ENCODE measurements around the gene SMPDL3A.

The SMPDL3A gene

DNA sequence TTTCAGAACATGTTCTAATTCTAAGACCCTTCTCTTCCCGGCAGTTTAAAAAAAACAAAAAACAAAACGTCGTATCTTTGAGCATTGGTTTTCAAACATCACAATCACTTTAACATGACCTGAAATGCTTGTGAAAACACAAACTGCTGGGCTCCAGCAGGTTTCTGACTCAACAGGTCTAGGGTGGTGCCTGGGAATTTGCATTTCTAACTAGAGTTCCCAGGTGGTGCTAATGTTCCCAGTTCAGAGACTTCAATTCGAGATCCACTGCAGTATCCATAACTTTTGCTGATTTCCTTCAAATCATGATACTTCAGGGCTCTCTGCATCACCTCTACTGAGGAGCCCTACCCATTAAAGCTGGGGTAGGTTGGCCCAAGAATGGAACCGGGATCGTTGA is 850 bp upstream of the SMPDL3A start:
- H3K4me3 ChIP-seq (ENCODE audit: low read depth, low read length): no peak overlapping the region; the same call in 1 of the 2 replicates
- TF ChIP-seq, protein P1, sequence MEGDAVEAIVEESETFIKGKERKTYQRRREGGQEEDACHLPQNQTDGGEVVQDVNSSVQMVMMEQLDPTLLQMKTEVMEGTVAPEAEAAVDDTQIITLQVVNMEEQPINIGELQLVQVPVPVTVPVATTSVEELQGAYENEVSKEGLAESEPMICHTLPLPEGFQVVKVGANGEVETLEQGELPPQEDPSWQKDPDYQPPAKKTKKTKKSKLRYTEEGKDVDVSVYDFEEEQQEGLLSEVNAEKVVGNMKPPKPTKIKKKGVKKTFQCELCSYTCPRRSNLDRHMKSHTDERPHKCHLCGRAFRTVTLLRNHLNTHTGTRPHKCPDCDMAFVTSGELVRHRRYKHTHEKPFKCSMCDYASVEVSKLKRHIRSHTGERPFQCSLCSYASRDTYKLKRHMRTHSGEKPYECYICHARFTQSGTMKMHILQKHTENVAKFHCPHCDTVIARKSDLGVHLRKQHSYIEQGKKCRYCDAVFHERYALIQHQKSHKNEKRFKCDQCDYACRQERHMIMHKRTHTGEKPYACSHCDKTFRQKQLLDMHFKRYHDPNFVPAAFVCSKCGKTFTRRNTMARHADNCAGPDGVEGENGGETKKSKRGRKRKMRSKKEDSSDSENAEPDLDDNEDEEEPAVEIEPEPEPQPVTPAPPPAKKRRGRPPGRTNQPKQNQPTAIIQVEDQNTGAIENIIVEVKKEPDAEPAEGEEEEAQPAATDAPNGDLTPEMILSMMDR (IDR thresholded peaks at IDR 0.05; ENCODE audit: low read depth, low read length): no peak

DNA sequence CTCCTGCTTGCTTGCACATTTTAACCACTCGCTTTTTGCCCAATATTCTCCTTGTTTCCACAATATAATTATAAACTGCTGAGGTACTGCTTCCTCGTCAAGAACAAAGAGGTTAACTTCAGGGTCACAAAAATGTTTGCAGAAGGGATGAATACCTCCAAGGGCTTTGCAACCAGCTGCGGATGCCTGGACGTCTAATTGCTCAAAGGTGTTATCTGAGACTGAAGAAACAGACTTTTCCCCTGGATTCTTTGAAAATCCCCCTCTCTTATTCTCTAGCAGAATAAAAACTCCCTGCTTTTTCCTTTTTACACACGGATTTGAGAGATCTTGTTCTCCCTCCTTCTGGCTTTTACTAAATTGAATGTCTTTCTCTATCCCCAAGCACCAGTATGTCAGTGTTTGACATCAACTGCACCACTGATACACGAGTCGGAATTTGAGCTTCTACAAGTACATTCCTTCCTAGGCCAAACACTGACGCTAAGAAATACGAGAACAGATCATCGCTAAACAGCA is 336 bp upstream of the SMPDL3A start:
- peak overlapping the region; percentile 61 for H3K4me3 ChIP-seq (ENCODE audit: low read depth, low read length)
- TF ChIP-seq, protein P1 (IDR thresholded peaks at IDR 0.05; ENCODE audit: low read depth, low read length): no peak

DNA sequence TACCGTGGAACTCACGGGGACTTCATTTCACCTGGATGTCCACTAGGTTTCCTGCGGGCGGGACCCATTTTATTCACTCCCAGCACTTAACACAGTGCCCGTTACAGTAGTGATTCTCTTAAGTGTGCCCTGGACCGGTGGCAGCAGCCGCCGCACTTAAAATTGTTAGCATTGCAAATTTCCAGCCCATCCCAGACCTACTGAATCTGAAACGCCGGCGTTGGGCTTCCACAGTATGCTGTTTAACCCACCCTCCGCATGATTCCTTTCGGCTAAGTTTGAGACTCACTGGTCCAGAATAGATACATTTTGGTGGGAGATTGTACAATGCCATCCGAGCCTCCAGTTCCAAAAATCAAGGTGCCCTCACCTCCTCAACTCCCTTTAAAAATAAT is 967 bp downstream of the SMPDL3A start:
- TF ChIP-seq, protein P1 (IDR thresholded peaks at IDR 0.05; ENCODE audit: low read depth, low read length): no peak
- peak overlapping the region; percentile 61 for H3K4me3 ChIP-seq (ENCODE audit: low read depth, low read length)

DNA sequence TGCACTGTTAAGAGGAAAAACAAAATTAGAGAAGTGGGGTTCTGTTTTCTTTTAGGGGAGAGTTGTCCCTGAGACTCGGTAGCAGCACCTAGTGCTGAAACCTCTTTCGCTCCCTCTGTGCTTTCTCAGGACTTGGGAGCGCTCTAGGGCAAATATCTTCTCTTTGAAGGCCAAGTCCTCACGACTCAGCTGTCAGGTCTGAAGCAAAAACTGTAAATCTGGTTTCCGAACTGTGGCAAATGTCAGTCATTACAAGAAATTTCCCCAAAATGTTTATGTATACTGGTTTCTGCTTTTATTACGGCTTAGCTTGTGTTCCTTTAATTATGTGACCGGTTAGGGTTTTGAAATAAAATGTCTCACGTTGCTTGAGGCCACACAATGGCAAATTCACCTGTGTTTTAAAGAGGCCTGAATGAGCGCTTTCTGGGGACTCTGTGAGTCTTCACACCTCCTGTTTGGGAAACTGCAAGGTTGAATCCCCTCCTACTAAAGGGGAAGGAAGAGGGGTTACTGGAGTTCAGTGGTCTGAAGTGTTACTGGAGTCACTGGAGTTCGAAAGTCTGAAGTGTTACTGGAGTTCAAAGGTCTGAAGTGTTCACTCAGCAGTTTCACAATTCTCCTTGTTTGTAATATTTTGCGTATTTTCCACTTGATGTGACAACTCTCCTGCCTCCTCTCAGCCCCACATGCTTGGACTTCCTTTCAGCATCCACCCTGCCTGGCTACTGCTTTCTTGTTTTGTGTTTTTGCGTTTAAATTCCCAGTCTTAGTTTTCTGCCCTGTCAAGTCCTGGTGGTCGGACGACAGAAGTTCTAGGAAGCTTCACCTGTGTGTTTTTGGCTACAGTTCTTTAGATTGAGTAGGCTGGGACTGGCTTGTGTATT is 1.6 kb downstream of the SMPDL3A start:
- H3K4me3 ChIP-seq (ENCODE audit: low read depth, low read length): peak overlapping the region; percentile 61
- TF ChIP-seq, protein P1 (IDR thresholded peaks at IDR 0.05; ENCODE audit: low read depth, low read length): no peak

DNA sequence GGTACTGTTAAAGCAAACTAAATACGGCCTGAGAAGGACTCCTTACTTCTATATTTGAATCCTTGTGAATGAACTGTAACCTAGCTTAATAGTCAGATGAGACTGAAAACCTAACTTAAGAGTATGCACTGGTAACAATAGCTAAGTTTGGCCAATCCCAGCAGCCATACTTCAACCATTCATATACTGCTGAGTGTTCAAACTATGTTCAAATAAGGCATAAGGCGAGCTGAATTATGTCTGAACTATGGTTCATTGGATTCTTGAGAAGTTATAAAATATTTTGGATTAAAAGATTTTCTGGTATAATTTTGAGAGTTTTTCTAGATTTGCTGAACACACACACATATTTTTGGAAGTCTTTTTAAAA is 2.2 kb downstream of the SMPDL3A start:
- TF ChIP-seq, protein P1 (IDR thresholded peaks at IDR 0.05; ENCODE audit: low read depth, low read length): no peak
- H3K4me3 ChIP-seq (ENCODE audit: low read depth, low read length): peak overlapping the region; percentile 61

DNA sequence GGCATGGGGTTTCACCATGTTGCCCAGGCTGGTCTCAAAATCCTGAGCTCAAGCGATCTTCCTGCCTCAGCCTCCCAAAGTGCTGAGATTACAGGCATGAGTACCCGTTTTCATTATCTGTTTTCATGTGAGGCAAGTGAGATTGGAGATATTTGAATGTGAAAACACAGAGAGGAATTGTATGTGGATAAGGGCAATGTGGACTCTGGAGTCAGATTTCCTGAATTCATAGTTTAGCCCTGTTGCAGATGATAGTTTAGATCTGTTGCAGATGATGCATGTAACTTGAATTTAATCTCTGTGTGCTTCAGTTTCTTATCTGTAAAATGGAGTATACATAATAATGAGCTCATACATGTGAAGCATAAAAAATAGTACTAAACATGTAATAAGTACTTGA is 3.7 kb downstream of the SMPDL3A start:
- no peak overlapping the region for H3K4me3 ChIP-seq (ENCODE audit: low read depth, low read length)
- TF ChIP-seq, protein P1 (IDR thresholded peaks at IDR 0.05; ENCODE audit: low read depth, low read length): no peak

DNA sequence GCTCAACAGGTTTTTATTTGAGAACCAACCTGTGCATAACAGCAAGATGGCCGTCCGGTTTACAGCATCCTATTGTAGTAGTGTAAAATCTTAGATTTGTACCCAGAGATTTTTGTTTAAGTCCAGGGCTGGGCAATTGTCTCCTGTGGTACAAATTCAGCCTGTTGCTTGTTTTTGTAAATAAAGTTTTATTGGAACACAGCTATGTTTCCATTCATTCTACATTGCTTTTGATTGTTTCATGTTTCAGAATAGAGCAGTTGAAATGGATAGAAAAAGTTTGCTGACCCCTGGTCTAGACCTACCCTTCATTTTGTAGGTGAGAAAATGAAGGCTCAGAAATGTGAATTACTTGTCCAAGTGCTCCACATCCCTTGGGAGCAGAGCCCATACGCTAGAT is 8.5 kb downstream of the SMPDL3A start:
- H3K4me3 ChIP-seq (ENCODE audit: low read depth, low read length): no peak overlapping the region
- TF ChIP-seq, protein P1 (IDR thresholded peaks at IDR 0.05; ENCODE audit: low read depth, low read length): no peak

Data from WI38 (cell line).